T-helper 17 cell (primary cell): Measurements from ENCODE around the gene SPDYE2B. TPM values are rescaled to one million over a fixed set of nuclear protein-coding genes. Genes with fewer than 3 reads are reported as not detected.
"Not testable (repeated sequence)": the region's sequence is repeated elsewhere in the genome, so short reads cannot be mapped to it uniquely, and the experiment has no call there.

Experiments
- ATAC-seq: fragments of 150-1000 bp; cut with Tn5 transposase; 2 replicates; pipeline ENCODE4 v1.10.0; 2021; ENCODE audit warnings: mild to moderate bottlenecking, moderate library complexity
- DNase-seq, 3 donors: peaks; one replicate each; pipeline versions ENCODE4 v3.0.0 to v3.0.0-alpha.2; 2020 to 2021
- H3K9me3 ChIP-seq: one replicate; pipeline ENCODE4 v1.7.0; 2013; ENCODE audit warnings: low read length, mild to moderate bottlenecking; ENCODE audit not compliant: control insufficient read depth, poor library complexity, severe bottlenecking
- H3K27ac Mint-ChIP-seq: one replicate; pipeline ENCODE4 v1.8.0; 2022; ENCODE audit warnings: mild to moderate bottlenecking, moderate library complexity, mixed read lengths
- H3K27me3 Mint-ChIP-seq: one replicate; pipeline ENCODE4 v1.8.0; 2022; ENCODE audit warnings: mixed read lengths
- H3K36me3 Mint-ChIP-seq: one replicate; pipeline ENCODE4 v1.8.0; 2022; ENCODE audit warnings: low read depth, mixed read lengths
- H3K4me1 Mint-ChIP-seq: one replicate; pipeline ENCODE4 v1.8.0; 2022; ENCODE audit warnings: mild to moderate bottlenecking, mixed read lengths
- H3K4me3 Mint-ChIP-seq: one replicate; pipeline ENCODE4 v1.8.0; 2022; ENCODE audit warnings: mild to moderate bottlenecking, moderate library complexity, mixed read lengths
- total RNA-seq, 4 donors: library from RNA in 2 of 4; stranded (reverse) in 2 of 4; gene quantifications; one replicate each; pipeline ENCODE4 v1.2.3 and lab custom pipeline; 2022 to 2026

The SPDYE2B gene
- total RNA-seq, 2 donors from 2014 or later: not detected

- not testable (repeated sequence) for H3K36me3 Mint-ChIP-seq, H3K4me3 Mint-ChIP-seq, H3K4me1 Mint-ChIP-seq, H3K27ac Mint-ChIP-seq, H3K9me3 ChIP-seq, DNase-seq, ATAC-seq
- H3K27me3 Mint-ChIP-seq: peaks cover 15% of the 10 kb centered on the region
These were observed 47.8 kb downstream of the SPDYE2B start for GRCh38 chr7:102697642-102698512.

- H3K36me3 Mint-ChIP-seq, H3K9me3 ChIP-seq, DNase-seq, H3K4me1 Mint-ChIP-seq, H3K27ac Mint-ChIP-seq, H3K4me3 Mint-ChIP-seq, ATAC-seq: not testable (repeated sequence)
- H3K27me3 Mint-ChIP-seq: peaks cover 15% of the 10 kb centered on the region
These were observed 49.0 kb downstream of the SPDYE2B start for GRCh38 chr7:102698962-102699750.

Other genes starting within 250 kb of the SPDYE2B start
- gene ORAI2, start 216.7 kb upstream of the SPDYE2B start, total RNA-seq: 10 to 100 TPM; 33.9 to 50.5 TPM
- 1 to 10 TPM; 4.4 to 5.5 TPM for gene ALKBH4, start 185.5 kb upstream of the SPDYE2B start, total RNA-seq
- gene LRWD1, start 185.3 kb upstream of the SPDYE2B start, total RNA-seq: 10 to 100 TPM; 13.5 to 15.2 TPM
- 10 to 100 TPM; 35.6 to 37.9 TPM for gene POLR2J, start 171.4 kb upstream of the SPDYE2B start, total RNA-seq
- 10 to 100 TPM; 20.7 to 23.7 TPM for gene RASA4B, start 132.5 kb upstream of the SPDYE2B start, total RNA-seq
- gene UPK3BL2, start 106.6 kb upstream of the SPDYE2B start, total RNA-seq: 10 to 100 TPM; 52.5 to 84.2 TPM
- under 1 TPM; 0.21 to 0.55 TPM for gene SPDYE2, start 99.1 kb upstream of the SPDYE2B start, total RNA-seq
- gene POLR2J3, start 77.7 kb upstream of the SPDYE2B start, total RNA-seq: 100 to 1,000 TPM; 102 to 124 TPM
- 10 to 100 TPM; 58.5 to 61.6 TPM for gene RASA4, start 33.6 kb upstream of the SPDYE2B start, total RNA-seq
- 10 to 100 TPM; 60.2 to 69.8 TPM for gene UPK3BL1, start 7.5 kb upstream of the SPDYE2B start, total RNA-seq
- gene POLR2J2, start 21.3 kb downstream of the SPDYE2B start, total RNA-seq: 10 to 100 TPM; 35.7 to 44.7 TPM
- gene FAM185A, start 98.7 kb downstream of the SPDYE2B start, total RNA-seq: 1 to 10 TPM; 4.8 to 4.9 TPM